HepG2 (cell line): Measurements from ENCODE around the gene SLC2A8. TPM values are rescaled to one million over a fixed set of nuclear protein-coding genes. Genes with fewer than 3 reads are reported as not detected.

Source experiments
- CCDC6 ChIP-seq: sonication (generic); formaldehyde crosslinking; IDR thresholded peaks from 2 replicates; pipeline ENCODE4 v1.8.1; 2022; ENCODE audit warnings: mild to moderate bottlenecking, missing genetic modification reagents, moderate library complexity
- NFIC ChIP-seq: IDR thresholded peaks from 2 replicates; pipeline ENCODE4 v1.6.1; 2012; ENCODE audit warnings: mild to moderate bottlenecking, low read length, inconsistent platforms
- SMAD3 ChIP-seq: sonication (generic); formaldehyde crosslinking; IDR thresholded peaks from 2 replicates; pipeline ENCODE4 v1.4.0; 2020; ENCODE audit warnings: missing genetic modification reagents
- SP4 ChIP-seq: sonication (generic); formaldehyde crosslinking; IDR thresholded peaks from 2 replicates; pipeline ENCODE4 v1.8.1; 2023; ENCODE audit warnings: mild to moderate bottlenecking, missing genetic modification reagents
- ZBTB42 ChIP-seq: sonication (generic); formaldehyde crosslinking; IDR thresholded peaks from 2 replicates; pipeline ENCODE4 v1.5.0; 2020; ENCODE audit warnings: mild to moderate bottlenecking, missing genetic modification reagents
- ZMYM3 ChIP-seq: sonication (generic); formaldehyde crosslinking; IDR thresholded peaks from 2 replicates; pipeline ENCODE4 v1.5.1; 2020; ENCODE audit warnings: mild to moderate bottlenecking, missing genetic modification reagents
- ZNF550 ChIP-seq: sonication (generic); formaldehyde crosslinking; IDR thresholded peaks from 2 replicates; pipeline ENCODE4 v1.4.0; 2020; ENCODE audit warnings: mild to moderate bottlenecking, missing genetic modification reagents, borderline replicate concordance
- ZNF678 ChIP-seq: sonication (generic); formaldehyde crosslinking; IDR thresholded peaks from 2 replicates; pipeline ENCODE4 v1.4.0; 2020; ENCODE audit warnings: mild to moderate bottlenecking, missing genetic modification reagents
- polyA plus RNA-seq, 8 experiments: library from polyadenylated mRNA; depleted of rRNA in 3 of 8; stranded (reverse) in 7 of 8; unstranded in 1 of 8; fragments of >200 nt; fragmentation: Illumina TruSeq in 4 of 8; extraction: Trizol in 4 of 8; gene quantifications; 2 replicates each; pipeline versions ENCODE4 v1.2.1 to v1.2.3, GENCODE V29; 2011 to 2016; ENCODE audit warnings: low read depth in 4 of 8, missing spikeins in 1 of 8, mixed read lengths in 1 of 8; ENCODE audit not compliant: insufficient read depth in 1 of 8
- total RNA-seq, 5 experiments: library from RNA; depleted of rRNA; stranded (reverse); fragments of >200 nt; fragmentation: Illumina TruSeq; extraction: Trizol; gene quantifications; 2 replicates each; pipeline ENCODE4 v1.2.3, GENCODE V29; 2016; ENCODE audit warnings: low read depth in 1 of 5
- TF ChIP-seq, protein P1 (sequence below): sonication (generic); formaldehyde crosslinking; IDR thresholded peaks from 2 replicates; pipeline ENCODE4 v1.4.0; 2020; ENCODE audit warnings: mild to moderate bottlenecking, missing genetic modification reagents
- TF ChIP-seq, protein P2 (sequence below): IDR thresholded peaks from 2 replicates; pipeline ENCODE4 v1.6.1; 2016; ENCODE audit warnings: low read depth, control low read depth
- TF ChIP-seq, protein P3 (sequence below): sonication (generic); formaldehyde crosslinking; IDR thresholded peaks from 2 replicates; pipeline ENCODE4 v1.4.0; 2020; ENCODE audit warnings: missing genetic modification reagents, borderline replicate concordance
- TF ChIP-seq, protein P4 (sequence below): sonication (generic); formaldehyde crosslinking; IDR thresholded peaks from 2 replicates; pipeline ENCODE4 v1.5.0; 2020; ENCODE audit warnings: mild to moderate bottlenecking, missing genetic modification reagents, borderline replicate concordance
- TF ChIP-seq, protein P5 (sequence below): sonication (generic); formaldehyde crosslinking; IDR thresholded peaks from 2 replicates; pipeline ENCODE4 v1.9.0; 2021; ENCODE audit warnings: missing genetic modification reagents, mild to moderate bottlenecking, borderline replicate concordance

The SLC2A8 gene
- total and polyA plus RNA-seq, 2 of the 13 experiments (the other 11 are each of a cell fraction or from before 2014, with no cell fraction given): 22.6 to 48.6 TPM

DNA sequence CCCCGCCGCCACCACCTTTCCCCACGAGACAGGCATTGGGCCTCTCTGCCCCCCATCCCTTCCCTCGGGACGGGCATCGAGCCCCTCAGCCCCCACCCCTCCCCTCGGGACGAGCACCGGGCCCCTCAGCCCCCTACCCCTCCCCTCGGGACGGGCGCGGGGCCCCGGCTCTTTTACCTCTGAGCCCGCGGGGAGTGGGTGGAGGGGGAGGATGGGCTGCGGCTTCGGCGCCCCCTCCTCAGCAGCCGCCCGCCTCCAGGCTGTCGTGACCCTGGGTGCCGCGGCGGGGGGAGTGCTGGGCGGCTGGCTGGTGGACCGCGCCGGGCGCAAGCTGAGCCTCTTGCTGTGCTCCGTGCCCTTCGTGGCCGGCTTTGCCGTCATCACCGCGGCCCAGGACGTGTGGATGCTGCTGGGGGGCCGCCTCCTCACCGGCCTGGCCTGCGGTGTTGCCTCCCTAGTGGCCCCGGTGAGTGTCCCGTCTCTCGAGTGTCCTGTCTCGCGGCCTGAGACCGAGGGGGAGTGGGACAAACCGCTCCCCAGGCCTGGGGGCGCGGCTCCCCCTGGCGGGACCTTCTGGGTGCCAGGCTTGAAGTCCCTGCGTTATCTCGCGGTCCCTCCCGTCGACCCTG, 791 bp downstream of the SLC2A8 start (continued):
- TF ChIP-seq, protein P1, sequence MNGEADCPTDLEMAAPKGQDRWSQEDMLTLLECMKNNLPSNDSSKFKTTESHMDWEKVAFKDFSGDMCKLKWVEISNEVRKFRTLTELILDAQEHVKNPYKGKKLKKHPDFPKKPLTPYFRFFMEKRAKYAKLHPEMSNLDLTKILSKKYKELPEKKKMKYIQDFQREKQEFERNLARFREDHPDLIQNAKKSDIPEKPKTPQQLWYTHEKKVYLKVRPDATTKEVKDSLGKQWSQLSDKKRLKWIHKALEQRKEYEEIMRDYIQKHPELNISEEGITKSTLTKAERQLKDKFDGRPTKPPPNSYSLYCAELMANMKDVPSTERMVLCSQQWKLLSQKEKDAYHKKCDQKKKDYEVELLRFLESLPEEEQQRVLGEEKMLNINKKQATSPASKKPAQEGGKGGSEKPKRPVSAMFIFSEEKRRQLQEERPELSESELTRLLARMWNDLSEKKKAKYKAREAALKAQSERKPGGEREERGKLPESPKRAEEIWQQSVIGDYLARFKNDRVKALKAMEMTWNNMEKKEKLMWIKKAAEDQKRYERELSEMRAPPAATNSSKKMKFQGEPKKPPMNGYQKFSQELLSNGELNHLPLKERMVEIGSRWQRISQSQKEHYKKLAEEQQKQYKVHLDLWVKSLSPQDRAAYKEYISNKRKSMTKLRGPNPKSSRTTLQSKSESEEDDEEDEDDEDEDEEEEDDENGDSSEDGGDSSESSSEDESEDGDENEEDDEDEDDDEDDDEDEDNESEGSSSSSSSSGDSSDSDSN (CRISPR knock-in tag): no peak
- TF ChIP-seq ZNF678: no peak
- no peak for TF ChIP-seq ZNF550 (CRISPR knock-in tag)
- TF ChIP-seq, protein P2, sequence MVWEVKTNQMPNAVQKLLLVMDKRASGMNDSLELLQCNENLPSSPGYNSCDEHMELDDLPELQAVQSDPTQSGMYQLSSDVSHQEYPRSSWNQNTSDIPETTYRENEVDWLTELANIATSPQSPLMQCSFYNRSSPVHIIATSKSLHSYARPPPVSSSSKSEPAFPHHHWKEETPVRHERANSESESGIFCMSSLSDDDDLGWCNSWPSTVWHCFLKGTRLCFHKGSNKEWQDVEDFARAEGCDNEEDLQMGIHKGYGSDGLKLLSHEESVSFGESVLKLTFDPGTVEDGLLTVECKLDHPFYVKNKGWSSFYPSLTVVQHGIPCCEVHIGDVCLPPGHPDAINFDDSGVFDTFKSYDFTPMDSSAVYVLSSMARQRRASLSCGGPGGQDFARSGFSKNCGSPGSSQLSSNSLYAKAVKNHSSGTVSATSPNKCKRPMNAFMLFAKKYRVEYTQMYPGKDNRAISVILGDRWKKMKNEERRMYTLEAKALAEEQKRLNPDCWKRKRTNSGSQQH: no peak
- no peak for TF ChIP-seq ZBTB42 (CRISPR knock-in tag)
- TF ChIP-seq ZMYM3: no peak
- no peak for TF ChIP-seq SMAD3 (CRISPR knock-in tag)
- TF ChIP-seq, protein P3, sequence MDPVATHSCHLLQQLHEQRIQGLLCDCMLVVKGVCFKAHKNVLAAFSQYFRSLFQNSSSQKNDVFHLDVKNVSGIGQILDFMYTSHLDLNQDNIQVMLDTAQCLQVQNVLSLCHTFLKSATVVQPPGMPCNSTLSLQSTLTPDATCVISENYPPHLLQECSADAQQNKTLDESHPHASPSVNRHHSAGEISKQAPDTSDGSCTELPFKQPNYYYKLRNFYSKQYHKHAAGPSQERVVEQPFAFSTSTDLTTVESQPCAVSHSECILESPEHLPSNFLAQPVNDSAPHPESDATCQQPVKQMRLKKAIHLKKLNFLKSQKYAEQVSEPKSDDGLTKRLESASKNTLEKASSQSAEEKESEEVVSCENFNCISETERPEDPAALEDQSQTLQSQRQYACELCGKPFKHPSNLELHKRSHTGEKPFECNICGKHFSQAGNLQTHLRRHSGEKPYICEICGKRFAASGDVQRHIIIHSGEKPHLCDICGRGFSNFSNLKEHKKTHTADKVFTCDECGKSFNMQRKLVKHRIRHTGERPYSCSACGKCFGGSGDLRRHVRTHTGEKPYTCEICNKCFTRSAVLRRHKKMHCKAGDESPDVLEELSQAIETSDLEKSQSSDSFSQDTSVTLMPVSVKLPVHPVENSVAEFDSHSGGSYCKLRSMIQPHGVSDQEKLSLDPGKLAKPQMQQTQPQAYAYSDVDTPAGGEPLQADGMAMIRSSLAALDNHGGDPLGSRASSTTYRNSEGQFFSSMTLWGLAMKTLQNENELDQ: no peak
- TF ChIP-seq, protein P4, sequence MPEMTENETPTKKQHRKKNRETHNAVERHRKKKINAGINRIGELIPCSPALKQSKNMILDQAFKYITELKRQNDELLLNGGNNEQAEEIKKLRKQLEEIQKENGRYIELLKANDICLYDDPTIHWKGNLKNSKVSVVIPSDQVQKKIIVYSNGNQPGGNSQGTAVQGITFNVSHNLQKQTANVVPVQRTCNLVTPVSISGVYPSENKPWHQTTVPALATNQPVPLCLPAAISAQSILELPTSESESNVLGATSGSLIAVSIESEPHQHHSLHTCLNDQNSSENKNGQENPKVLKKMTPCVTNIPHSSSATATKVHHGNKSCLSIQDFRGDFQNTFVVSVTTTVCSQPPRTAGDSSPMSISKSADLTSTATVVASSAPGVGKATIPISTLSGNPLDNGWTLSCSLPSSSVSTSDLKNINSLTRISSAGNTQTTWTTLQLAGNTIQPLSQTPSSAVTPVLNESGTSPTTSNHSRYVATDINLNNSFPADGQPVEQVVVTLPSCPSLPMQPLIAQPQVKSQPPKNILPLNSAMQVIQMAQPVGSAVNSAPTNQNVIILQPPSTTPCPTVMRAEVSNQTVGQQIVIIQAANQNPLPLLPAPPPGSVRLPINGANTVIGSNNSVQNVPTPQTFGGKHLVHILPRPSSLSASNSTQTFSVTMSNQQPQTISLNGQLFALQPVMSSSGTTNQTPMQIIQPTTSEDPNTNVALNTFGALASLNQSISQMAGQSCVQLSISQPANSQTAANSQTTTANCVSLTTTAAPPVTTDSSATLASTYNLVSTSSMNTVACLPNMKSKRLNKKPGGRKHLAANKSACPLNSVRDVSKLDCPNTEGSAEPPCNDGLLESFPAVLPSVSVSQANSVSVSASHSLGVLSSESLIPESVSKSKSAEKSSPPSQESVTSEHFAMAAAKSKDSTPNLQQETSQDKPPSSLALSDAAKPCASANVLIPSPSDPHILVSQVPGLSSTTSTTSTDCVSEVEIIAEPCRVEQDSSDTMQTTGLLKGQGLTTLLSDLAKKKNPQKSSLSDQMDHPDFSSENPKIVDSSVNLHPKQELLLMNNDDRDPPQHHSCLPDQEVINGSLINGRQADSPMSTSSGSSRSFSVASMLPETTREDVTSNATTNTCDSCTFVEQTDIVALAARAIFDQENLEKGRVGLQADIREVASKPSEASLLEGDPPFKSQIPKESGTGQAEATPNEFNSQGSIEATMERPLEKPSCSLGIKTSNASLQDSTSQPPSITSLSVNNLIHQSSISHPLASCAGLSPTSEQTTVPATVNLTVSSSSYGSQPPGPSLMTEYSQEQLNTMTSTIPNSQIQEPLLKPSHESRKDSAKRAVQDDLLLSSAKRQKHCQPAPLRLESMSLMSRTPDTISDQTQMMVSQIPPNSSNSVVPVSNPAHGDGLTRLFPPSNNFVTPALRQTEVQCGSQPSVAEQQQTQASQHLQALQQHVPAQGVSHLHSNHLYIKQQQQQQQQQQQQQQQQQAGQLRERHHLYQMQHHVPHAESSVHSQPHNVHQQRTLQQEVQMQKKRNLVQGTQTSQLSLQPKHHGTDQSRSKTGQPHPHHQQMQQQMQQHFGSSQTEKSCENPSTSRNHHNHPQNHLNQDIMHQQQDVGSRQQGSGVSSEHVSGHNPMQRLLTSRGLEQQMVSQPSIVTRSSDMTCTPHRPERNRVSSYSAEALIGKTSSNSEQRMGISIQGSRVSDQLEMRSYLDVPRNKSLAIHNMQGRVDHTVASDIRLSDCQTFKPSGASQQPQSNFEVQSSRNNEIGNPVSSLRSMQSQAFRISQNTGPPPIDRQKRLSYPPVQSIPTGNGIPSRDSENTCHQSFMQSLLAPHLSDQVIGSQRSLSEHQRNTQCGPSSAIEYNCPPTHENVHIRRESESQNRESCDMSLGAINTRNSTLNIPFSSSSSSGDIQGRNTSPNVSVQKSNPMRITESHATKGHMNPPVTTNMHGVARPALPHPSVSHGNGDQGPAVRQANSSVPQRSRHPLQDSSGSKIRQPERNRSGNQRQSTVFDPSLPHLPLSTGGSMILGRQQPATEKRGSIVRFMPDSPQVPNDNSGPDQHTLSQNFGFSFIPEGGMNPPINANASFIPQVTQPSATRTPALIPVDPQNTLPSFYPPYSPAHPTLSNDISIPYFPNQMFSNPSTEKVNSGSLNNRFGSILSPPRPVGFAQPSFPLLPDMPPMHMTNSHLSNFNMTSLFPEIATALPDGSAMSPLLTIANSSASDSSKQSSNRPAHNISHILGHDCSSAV (CRISPR knock-in tag): no peak
- 0 out of 2 replicates have a peak, but pooled peaks have one; percentile 24 for TF ChIP-seq SP4 (CRISPR knock-in tag)
- no peak for TF ChIP-seq NFIC
- no peak for TF ChIP-seq CCDC6 (CRISPR knock-in tag)
- TF ChIP-seq, protein P5, sequence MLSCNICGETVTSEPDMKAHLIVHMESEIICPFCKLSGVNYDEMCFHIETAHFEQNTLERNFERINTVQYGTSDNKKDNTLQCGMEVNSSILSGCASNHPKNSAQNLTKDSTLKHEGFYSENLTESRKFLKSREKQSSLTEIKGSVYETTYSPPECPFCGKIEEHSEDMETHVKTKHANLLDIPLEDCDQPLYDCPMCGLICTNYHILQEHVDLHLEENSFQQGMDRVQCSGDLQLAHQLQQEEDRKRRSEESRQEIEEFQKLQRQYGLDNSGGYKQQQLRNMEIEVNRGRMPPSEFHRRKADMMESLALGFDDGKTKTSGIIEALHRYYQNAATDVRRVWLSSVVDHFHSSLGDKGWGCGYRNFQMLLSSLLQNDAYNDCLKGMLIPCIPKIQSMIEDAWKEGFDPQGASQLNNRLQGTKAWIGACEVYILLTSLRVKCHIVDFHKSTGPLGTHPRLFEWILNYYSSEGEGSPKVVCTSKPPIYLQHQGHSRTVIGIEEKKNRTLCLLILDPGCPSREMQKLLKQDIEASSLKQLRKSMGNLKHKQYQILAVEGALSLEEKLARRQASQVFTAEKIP (CRISPR knock-in tag): no peak
